ENCODE data around the gene IRGC.
"Not testable (repeated sequence)": the region's sequence is repeated elsewhere in the genome, so short reads cannot be mapped to it uniquely, and the experiment has no call there.

The IRGC gene

DNA sequence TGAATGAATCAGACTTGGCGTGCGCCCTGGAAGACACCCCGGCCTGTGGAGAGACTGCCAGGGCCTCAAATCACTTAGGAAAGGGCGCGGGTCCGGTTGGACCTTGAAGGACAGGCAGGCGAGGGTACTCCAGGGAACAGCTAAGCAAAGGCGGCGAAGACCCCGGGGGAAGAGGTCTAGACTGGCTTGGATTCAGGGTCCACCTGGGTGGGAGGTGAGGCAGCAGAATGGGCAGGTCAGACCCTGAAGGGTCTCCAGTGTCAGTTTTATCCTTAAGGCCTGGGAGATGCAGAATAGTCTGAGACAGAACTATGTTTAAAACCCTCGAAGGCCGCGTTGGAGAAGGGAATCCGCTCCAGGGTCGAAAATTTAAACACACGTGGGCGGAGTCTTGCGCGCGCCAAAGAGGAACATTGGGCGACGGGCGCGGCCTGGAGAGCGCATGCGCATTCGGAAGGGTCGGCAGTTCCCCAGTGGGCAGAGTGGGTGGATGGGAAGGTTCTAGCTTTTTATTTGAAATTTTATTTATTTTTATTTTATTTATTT is 39.5 kb downstream of the IRGC start:
- DNase-seq = peak; percentile 79

DNA sequence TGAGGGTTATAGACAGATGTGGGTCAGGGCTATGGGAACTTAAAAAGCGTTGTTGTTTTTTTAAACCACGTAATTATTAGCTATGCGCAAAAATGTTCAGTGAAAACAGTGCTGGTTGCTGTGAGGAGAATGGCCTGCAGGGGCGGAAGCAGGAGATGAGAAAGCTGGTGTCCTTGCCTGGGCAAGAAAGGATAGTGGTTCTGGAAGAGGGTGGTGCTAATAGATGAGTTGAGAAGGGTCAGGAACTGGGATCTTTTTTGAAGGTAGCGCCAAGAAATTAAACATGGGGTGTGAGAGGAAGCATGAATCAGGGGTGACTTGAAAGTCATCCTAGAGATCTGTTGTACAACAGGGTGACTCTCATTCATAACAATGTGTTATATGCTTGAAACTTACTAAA is 43.6 kb downstream of the IRGC start:
- DNase-seq = no peak

GRCh38 chr19:43760941-43761340 is 45.1 kb downstream of the IRGC start:
- no peak for DNase-seq

DNA sequence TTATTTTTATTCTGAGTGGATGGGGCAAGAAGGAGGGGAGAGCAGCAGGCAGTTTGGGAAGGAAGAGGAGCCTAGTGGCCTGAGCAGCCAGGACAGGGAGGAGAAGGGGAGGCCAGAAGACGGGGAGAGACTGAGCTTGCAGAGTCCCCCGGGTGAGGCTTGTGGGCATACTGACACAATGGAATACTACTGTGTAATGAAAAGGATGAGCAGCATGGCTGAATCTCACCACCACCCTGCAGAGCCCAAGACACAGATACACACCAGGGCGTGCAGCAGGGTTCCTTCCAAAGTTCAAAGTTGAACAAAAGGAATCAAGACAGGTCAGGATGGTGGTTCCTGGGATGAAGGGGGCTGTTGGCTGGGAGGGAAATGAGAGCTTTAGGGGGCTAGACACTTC is 46.9 kb downstream of the IRGC start:
- no peak for DNase-seq

DNA sequence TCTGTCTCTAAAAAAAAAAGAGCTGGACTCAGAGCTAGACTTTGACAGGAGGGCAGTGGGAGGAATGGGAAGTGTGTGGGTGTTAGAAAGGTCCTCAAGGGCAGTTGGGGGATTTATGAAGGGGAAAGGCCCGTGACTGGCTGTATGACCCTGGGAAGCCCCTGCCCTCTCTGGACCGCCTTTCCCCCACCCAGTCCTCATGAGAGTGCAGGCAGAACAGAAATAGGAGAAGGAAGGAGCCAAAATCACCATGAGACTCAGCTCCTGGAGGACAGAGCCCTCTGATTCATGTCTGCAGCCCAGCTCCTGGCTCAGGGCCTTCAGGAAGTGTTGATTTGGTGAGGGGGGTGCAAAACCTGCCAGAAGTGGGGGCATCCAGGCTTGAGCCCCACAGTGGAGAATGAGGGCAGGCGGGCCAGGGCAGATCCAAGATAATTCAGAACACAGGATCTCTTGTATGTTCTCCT is 47.6 kb downstream of the IRGC start:
- no peak for DNase-seq

GRCh38 chr19:43764684-43765083 is 48.8 kb downstream of the IRGC start:
- DNase-seq = not testable (repeated sequence)

- DNase-seq = peak; percentile 89
Observed at GRCh38 chr19:43765109-43765876, 49.4 kb downstream of the IRGC start.

- DNase-seq = no peak
Observed at GRCh38 chr19:43766755-43767043, 50.8 kb downstream of the IRGC start.

DNA sequence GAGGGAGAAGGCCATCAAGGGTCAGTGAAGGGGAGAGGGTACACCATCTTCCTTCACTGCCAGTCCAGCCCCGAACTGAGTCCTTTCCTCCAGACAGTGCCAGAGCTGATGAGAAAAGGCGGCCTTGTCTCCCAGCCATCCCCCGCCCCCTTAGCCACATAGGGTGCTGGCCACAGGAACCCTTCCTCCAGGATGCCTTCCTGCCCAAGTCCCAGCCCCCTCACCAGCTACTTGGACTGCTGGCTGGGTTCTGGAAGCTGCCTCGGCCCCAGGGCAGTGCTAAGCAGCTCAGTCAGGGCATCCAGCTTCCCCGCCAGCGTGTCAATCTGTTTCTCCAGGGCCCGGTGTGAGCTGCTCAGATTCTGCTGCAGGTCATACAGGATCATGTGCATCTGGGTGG is 51.4 kb downstream of the IRGC start:
- no peak for DNase-seq

GRCh38 chr19:43767818-43768217 is 51.9 kb downstream of the IRGC start:
- no peak for DNase-seq

GRCh38 chr19:43768273-43769050 is 52.6 kb downstream of the IRGC start:
- no peak for DNase-seq

DNA sequence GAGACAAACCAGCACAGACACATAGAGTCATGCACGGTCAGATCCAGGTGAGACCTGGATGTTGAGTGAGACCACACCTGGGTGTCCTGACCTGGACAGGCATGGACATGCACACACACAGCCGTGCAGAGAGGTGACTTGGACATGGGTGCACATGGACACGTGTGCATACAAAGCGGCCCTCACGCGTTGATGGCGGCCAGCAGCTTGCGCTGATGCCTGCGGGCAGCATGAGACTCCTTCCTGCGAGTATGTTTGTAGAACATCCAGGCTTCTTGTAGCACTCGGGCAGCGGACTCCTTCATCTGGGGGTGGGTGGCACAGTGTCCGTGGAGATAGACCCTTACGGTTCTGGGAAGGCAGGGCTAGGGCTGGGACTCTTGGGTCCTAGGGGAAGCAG is 53.4 kb downstream of the IRGC start:
- no peak for DNase-seq

Measured in activated naive CD4-positive, alpha-beta T cell treated with Interleukin-2 at 50 U/mL for 16 hours (primary cell).